ENCODE measurements around the gene LRRC8B. TPM values are rescaled to one million over a fixed set of nuclear protein-coding genes. Genes with fewer than 3 reads are reported as not detected.

Gene LRRC8B
- total and polyA plus RNA-seq, 2 experiments from 2014 or later: 4.6 to 5.1 TPM

- WGBS (ENCODE audit: low lambda C conversion rate, missing lambda C conversion rate): 93% methylated on average over 1 of the region's 1 CpG
- no peak overlapping the region for H3K4me2 ChIP-seq
- no peaks in the 10 kb centered on the region for H3K27me3 ChIP-seq
- H3K36me3 ChIP-seq (replicated peaks; ENCODE audit: insufficient read depth, low read depth): no peaks in the 10 kb centered on the region
- no peak for DNase-seq (ENCODE audit: low spot score)
- H2AFZ ChIP-seq: no peak overlapping the region
- H3K9me3 ChIP-seq (ENCODE audit: low read depth): no peaks in the 10 kb centered on the region
- H3K4me3 ChIP-seq: no peak overlapping the region
- no peaks in the 10 kb centered on the region for H3K79me2 ChIP-seq
- TF ChIP-seq EZH2phosphoT487 (IDR thresholded peaks at IDR 0.05; ENCODE audit: low read depth, severe bottlenecking, unreplicated experiment): no peak
- no peak for TF ChIP-seq EZH2 (IDR thresholded peaks at IDR 0.05; ENCODE audit: borderline replicate concordance)
- no peak for TF ChIP-seq CTCF (IDR thresholded peaks at IDR 0.05; ENCODE audit: poor library complexity)
- H4K20me1 ChIP-seq (ENCODE audit: insufficient read depth, poor library complexity, severe bottlenecking): no peaks in the 10 kb centered on the region
- no peaks in the 10 kb centered on the region for H3K4me1 ChIP-seq (ENCODE audit: insufficient read depth)
- no peaks in the 10 kb centered on the region for H3K9me2 ChIP-seq (replicated peaks; ENCODE audit: insufficient read depth)
- no peak overlapping the region for H3K27ac ChIP-seq
These were observed 33.3 kb downstream of the LRRC8B start for GRCh38 chr1:89557956-89558355.

GRCh38 chr1:89563957-89564604, 39.5 kb downstream of the LRRC8B start:
- no peaks in the 10 kb centered on the region for H4K20me1 ChIP-seq (ENCODE audit: insufficient read depth, poor library complexity, severe bottlenecking)
- no peaks in the 10 kb centered on the region for H3K4me1 ChIP-seq (ENCODE audit: insufficient read depth)
- H3K9me2 ChIP-seq (replicated peaks; ENCODE audit: insufficient read depth): no peaks in the 10 kb centered on the region
- no peaks in the 10 kb centered on the region for H3K27me3 ChIP-seq
- no peak overlapping the region for H3K4me2 ChIP-seq
- no peak overlapping the region for H2AFZ ChIP-seq
- no peak for DNase-seq (ENCODE audit: low spot score)
- no peaks in the 10 kb centered on the region for H3K36me3 ChIP-seq (replicated peaks; ENCODE audit: insufficient read depth, low read depth)
- H3K9me3 ChIP-seq (ENCODE audit: low read depth): no peaks in the 10 kb centered on the region
- no peak overlapping the region for H3K27ac ChIP-seq
- TF ChIP-seq CTCF (IDR thresholded peaks at IDR 0.05; ENCODE audit: poor library complexity): no peak
- TF ChIP-seq EZH2 (IDR thresholded peaks at IDR 0.05; ENCODE audit: borderline replicate concordance): no peak
- no peak for TF ChIP-seq EZH2phosphoT487 (IDR thresholded peaks at IDR 0.05; ENCODE audit: low read depth, severe bottlenecking, unreplicated experiment)
- WGBS (ENCODE audit: low lambda C conversion rate, missing lambda C conversion rate): 45% methylated on average over 3 of the region's 3 CpGs
- no peaks in the 10 kb centered on the region for H3K79me2 ChIP-seq
- no peak overlapping the region for H3K4me3 ChIP-seq

- no peaks in the 10 kb centered on the region for H3K9me3 ChIP-seq (ENCODE audit: low read depth)
- H3K36me3 ChIP-seq (replicated peaks; ENCODE audit: insufficient read depth, low read depth): no peaks in the 10 kb centered on the region
- 89% methylated on average over 6 of the region's 6 CpGs for WGBS (ENCODE audit: low lambda C conversion rate, missing lambda C conversion rate)
- no peak overlapping the region for H3K4me2 ChIP-seq
- no peak overlapping the region for H3K27ac ChIP-seq
- no peaks in the 10 kb centered on the region for H3K27me3 ChIP-seq
- no peak for TF ChIP-seq EZH2phosphoT487 (IDR thresholded peaks at IDR 0.05; ENCODE audit: low read depth, severe bottlenecking, unreplicated experiment)
- no peak for TF ChIP-seq EZH2 (IDR thresholded peaks at IDR 0.05; ENCODE audit: borderline replicate concordance)
- H3K79me2 ChIP-seq: no peaks in the 10 kb centered on the region
- H2AFZ ChIP-seq: no peak overlapping the region
- DNase-seq (ENCODE audit: low spot score): no peak
- no peak overlapping the region for H3K4me3 ChIP-seq
- no peaks in the 10 kb centered on the region for H4K20me1 ChIP-seq (ENCODE audit: insufficient read depth, poor library complexity, severe bottlenecking)
- no peaks in the 10 kb centered on the region for H3K9me2 ChIP-seq (replicated peaks; ENCODE audit: insufficient read depth)
- no peaks in the 10 kb centered on the region for H3K4me1 ChIP-seq (ENCODE audit: insufficient read depth)
These were observed 40.9 kb downstream of the LRRC8B start for GRCh38 chr1:89565521-89565920.

- Histone ChIP-seq H3K9me3 (ENCODE audit: low read depth) (no peaks in the 10 kb centered on the region), H3K4me1 (ENCODE audit: insufficient read depth) (no peaks in the 10 kb centered on the region), H3K4me2 (peak overlapping the region; percentile 52), H4K20me1 (ENCODE audit: insufficient read depth, poor library complexity, severe bottlenecking) (no peaks in the 10 kb centered on the region), H3K36me3 (replicated peaks; ENCODE audit: insufficient read depth, low read depth) (no peaks in the 10 kb centered on the region), H3K4me3 (no peak overlapping the region), H3K79me2 (no peaks in the 10 kb centered on the region), H2AFZ (peak overlapping the region; percentile 0), H3K27ac (peak overlapping the region; percentile 34), H3K9me2 (replicated peaks; ENCODE audit: insufficient read depth) (no peaks in the 10 kb centered on the region), H3K27me3 (no peaks in the 10 kb centered on the region)
- DNase-seq (ENCODE audit: low spot score): peak; percentile 26
- no peak for TF ChIP-seq CTCF (IDR thresholded peaks at IDR 0.05; ENCODE audit: poor library complexity)
- TF ChIP-seq EZH2phosphoT487 (IDR thresholded peaks at IDR 0.05; ENCODE audit: low read depth, severe bottlenecking, unreplicated experiment): no peak
- no peak for TF ChIP-seq EZH2 (IDR thresholded peaks at IDR 0.05; ENCODE audit: borderline replicate concordance)
- 31% methylated on average over 6 of the region's 6 CpGs for WGBS (ENCODE audit: low lambda C conversion rate, missing lambda C conversion rate)
These were observed 42.1 kb downstream of the LRRC8B start for GRCh38 chr1:89566761-89567174.

All from hepatocyte (in vitro differentiated cells).